MM.1S (cell line): ENCODE measurements around the gene LIMCH1.

Experiments used
- EZH2phosphoT487 ChIP-seq: fragments of 300-600 bp; sonication (generic); IDR thresholded peaks from 2 replicates; pipeline ENCODE4 v1.6.1; 2018; ENCODE audit warnings: antibody characterized with exemption, low read length
- TF ChIP-seq, protein P1 (sequence below): fragments of 300-600 bp; sonication (generic); IDR thresholded peaks from 2 replicates; pipeline ENCODE4 v1.5.1; 2016; ENCODE audit warnings: antibody characterized with exemption, low read length, mixed read lengths

DNA sequence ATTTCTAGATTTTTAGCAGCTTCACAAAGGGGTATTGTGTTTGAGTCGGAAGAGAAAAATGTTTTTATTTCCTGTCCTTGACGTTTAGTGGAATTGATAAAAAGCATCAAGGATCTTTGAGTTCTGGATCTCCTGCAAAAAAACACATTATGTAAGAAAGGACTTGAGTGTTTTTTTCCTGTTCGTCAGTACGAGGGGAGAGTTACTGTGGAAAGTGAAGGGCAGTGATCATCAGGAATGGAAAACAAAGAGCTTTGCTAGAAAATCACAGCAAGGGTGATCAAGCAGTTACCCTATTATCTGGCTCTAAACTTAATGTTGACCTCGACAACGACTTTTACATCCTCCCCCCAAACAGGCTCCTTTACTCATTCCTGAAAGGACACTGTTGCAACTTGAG is 7.3 kb downstream of the LIMCH1 start:
- TF ChIP-seq, protein P1, sequence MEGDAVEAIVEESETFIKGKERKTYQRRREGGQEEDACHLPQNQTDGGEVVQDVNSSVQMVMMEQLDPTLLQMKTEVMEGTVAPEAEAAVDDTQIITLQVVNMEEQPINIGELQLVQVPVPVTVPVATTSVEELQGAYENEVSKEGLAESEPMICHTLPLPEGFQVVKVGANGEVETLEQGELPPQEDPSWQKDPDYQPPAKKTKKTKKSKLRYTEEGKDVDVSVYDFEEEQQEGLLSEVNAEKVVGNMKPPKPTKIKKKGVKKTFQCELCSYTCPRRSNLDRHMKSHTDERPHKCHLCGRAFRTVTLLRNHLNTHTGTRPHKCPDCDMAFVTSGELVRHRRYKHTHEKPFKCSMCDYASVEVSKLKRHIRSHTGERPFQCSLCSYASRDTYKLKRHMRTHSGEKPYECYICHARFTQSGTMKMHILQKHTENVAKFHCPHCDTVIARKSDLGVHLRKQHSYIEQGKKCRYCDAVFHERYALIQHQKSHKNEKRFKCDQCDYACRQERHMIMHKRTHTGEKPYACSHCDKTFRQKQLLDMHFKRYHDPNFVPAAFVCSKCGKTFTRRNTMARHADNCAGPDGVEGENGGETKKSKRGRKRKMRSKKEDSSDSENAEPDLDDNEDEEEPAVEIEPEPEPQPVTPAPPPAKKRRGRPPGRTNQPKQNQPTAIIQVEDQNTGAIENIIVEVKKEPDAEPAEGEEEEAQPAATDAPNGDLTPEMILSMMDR, result no peak
- no peak for TF ChIP-seq EZH2phosphoT487
